Measurements from ENCODE around the gene POFUT2. TPM values are rescaled to one million over a fixed set of nuclear protein-coding genes. Genes with fewer than 3 reads are reported as not detected.

The POFUT2 gene
- total RNA-seq, 1 experiment from 2014 or later, result 25.5 TPM

GRCh38 chr21:45327441-45328197 is 39.9 kb upstream of the POFUT2 start:
- in situ Hi-C loops (cut with HindIII; ENCODE audit: low sequenced_read_pairs), result no loop called here

GRCh38 chr21:45326891-45327440 is 39.3 kb upstream of the POFUT2 start:
- in situ Hi-C loops (cut with HindIII; ENCODE audit: low sequenced_read_pairs), result no loop called here
- DNase-seq (ENCODE audit: low spot score), result no peak

More at GRCh38 chr21:45327441-45328197, 39.9 kb upstream of the POFUT2 start:
- no peak for DNase-seq (ENCODE audit: low spot score)

GRCh38 chr21:45326169-45326851 is 38.6 kb upstream of the POFUT2 start:
- no peak for DNase-seq (ENCODE audit: low spot score)
- in situ Hi-C loops (cut with HindIII; ENCODE audit: low sequenced_read_pairs), result no loop called here

GRCh38 chr21:45325206-45326168 is 37.8 kb upstream of the POFUT2 start:
- no peak for DNase-seq (ENCODE audit: low spot score)
- in situ Hi-C loops (cut with HindIII; ENCODE audit: low sequenced_read_pairs), result no loop called here

- in situ Hi-C loops (cut with HindIII; ENCODE audit: low sequenced_read_pairs), result no loop called here
- DNase-seq (ENCODE audit: low spot score), result no peak
These were observed 37.0 kb upstream of the POFUT2 start for GRCh38 chr21:45324489-45325205.

GRCh38 chr21:45323487-45324311 is 36.0 kb upstream of the POFUT2 start:
- in situ Hi-C loops (cut with HindIII; ENCODE audit: low sequenced_read_pairs), result no loop called here
- no peak for DNase-seq (ENCODE audit: low spot score)

- in situ Hi-C loops (cut with HindIII; ENCODE audit: low sequenced_read_pairs), result no loop called here
These were observed 35.3 kb upstream of the POFUT2 start for GRCh38 chr21:45322960-45323461.

GRCh38 chr21:45322231-45322959 is 34.7 kb upstream of the POFUT2 start:
- DNase-seq (ENCODE audit: low spot score), result no peak
- in situ Hi-C loops (cut with HindIII; ENCODE audit: low sequenced_read_pairs), result no loop called here

More at GRCh38 chr21:45322960-45323461, 35.3 kb upstream of the POFUT2 start:
- DNase-seq (ENCODE audit: low spot score), result no peak

GRCh38 chr21:45320261-45321025 is 32.7 kb upstream of the POFUT2 start:
- in situ Hi-C loops (cut with HindIII; ENCODE audit: low sequenced_read_pairs), result no loop called here
- no peak for DNase-seq (ENCODE audit: low spot score)

- no peak for DNase-seq (ENCODE audit: low spot score)
- in situ Hi-C loops (cut with HindIII; ENCODE audit: low sequenced_read_pairs), result no loop called here
These were observed 31.9 kb upstream of the POFUT2 start for GRCh38 chr21:45319461-45320211.

- no peak for DNase-seq (ENCODE audit: low spot score)
- in situ Hi-C loops (cut with HindIII; ENCODE audit: low sequenced_read_pairs), result no loop called here
These were observed 31.1 kb upstream of the POFUT2 start for GRCh38 chr21:45318556-45319404.

GRCh38 chr21:45318146-45318555 is 30.5 kb upstream of the POFUT2 start:
- in situ Hi-C loops (cut with HindIII; ENCODE audit: low sequenced_read_pairs), result no loop called here
- DNase-seq (ENCODE audit: low spot score), result no peak

- in situ Hi-C loops (cut with HindIII; ENCODE audit: low sequenced_read_pairs), result no loop called here
- no peak for DNase-seq (ENCODE audit: low spot score)
These were observed 29.9 kb upstream of the POFUT2 start for GRCh38 chr21:45317398-45318145.

- in situ Hi-C loops (cut with HindIII; ENCODE audit: low sequenced_read_pairs), result no loop called here
- no peak for DNase-seq (ENCODE audit: low spot score)
These were observed 29.2 kb upstream of the POFUT2 start for GRCh38 chr21:45316871-45317397.

All from G401 (cell line).